Activated CD4-positive, CD25-positive, alpha-beta regulatory T cell treated with anti-CD3 and anti-CD28 coated beads, Interleukin-2, amount 50 U/mL, for 72 hours (primary cell): Measurements from ENCODE around the gene PTGR3.

Source experiments
- DNase-seq: peaks from one replicate; pipeline ENCODE4 v3.0.0; 2021

Gene PTGR3

GRCh38 chr18:75214332-75214690 is 5.4 kb upstream of the PTGR3 start:
- DNase-seq, result no peak

GRCh38 chr18:75213611-75214331 is 4.8 kb upstream of the PTGR3 start:
- DNase-seq, result no peak

- no peak for DNase-seq
These were observed 3.8 kb upstream of the PTGR3 start for GRCh38 chr18:75212751-75213090.

GRCh38 chr18:75211953-75212750 is 3.2 kb upstream of the PTGR3 start:
- DNase-seq, result peak; percentile 48

- DNase-seq, result no peak
These were observed 2.6 kb upstream of the PTGR3 start for GRCh38 chr18:75211626-75211952.

- no peak for DNase-seq
These were observed 2.2 kb upstream of the PTGR3 start for GRCh38 chr18:75211002-75211621.

- DNase-seq, result no peak
These were observed 1.5 kb upstream of the PTGR3 start, which contains the start of gene TSHZ1 for GRCh38 chr18:75210274-75211001. TSS of gene TSHZ1 (plus strand) at chr18:75210797. CDS start at chr18:75211877, 1,080 bp downstream.

GRCh38 chr18:75209951-75210258 is 966 bp upstream of the PTGR3 start:
- no peak for DNase-seq

GRCh38 chr18:75208836-75209128 is 157 bp downstream of the PTGR3 start:
- DNase-seq, result no peak

- peak; percentile 52 for DNase-seq
These were observed 644 bp downstream of the PTGR3 start for GRCh38 chr18:75208155-75208835.

GRCh38 chr18:75207310-75208154 is 1.4 kb downstream of the PTGR3 start:
- no peak for DNase-seq

GRCh38 chr18:75206452-75207309 is 2.3 kb downstream of the PTGR3 start:
- DNase-seq, result no peak

GRCh38 chr18:75205514-75206132 is 3.3 kb downstream of the PTGR3 start:
- no peak for DNase-seq

GRCh38 chr18:75204732-75205513 is 4.0 kb downstream of the PTGR3 start:
- DNase-seq, result no peak

GRCh38 chr18:75204269-75204731 is 4.6 kb downstream of the PTGR3 start:
- no peak for DNase-seq

GRCh38 chr18:75203416-75204268 is 5.3 kb downstream of the PTGR3 start:
- no peak for DNase-seq

GRCh38 chr18:75202696-75203365 is 6.1 kb downstream of the PTGR3 start:
- DNase-seq, result no peak
